PFSK-1 (cell line): Measurements from ENCODE around the gene ZNF669.

Source experiments
- POLR2AphosphoS5 ChIP-seq: IDR thresholded peaks from 2 replicates; pipeline ENCODE4 v1.6.1; 2012; ENCODE audit warnings: low read depth, mild to moderate bottlenecking, control low read depth, low read length, moderate library complexity
- TAF1 ChIP-seq: IDR thresholded peaks from 2 replicates; pipeline ENCODE4 v1.6.1; 2012; ENCODE audit warnings: low read length, control low read depth, borderline replicate concordance; ENCODE audit not compliant: insufficient read depth

DNA sequence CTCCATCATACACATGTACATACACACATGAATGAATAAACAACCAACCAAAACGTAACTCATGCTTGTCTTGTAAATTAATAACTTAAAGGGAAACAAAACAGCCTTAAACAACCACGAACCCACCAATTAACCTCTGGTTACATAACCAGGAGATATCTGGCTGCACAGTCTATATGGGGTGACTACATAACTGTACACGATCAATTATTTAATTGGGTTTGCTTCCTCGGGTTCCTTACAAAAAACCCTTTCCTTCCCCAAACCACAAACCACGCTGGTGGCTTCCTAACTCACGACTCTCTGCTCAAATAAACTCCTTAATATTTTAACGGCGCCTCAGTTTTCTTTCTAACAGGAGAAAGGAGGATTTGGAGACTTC is 26.3 kb downstream of the ZNF669 start:
- TF ChIP-seq POLR2AphosphoS5 (no peak), TAF1 (no peak)
